Measurements from ENCODE around the gene PSKH1. TPM values are rescaled to one million over a fixed set of nuclear protein-coding genes. Genes with fewer than 3 reads are reported as not detected.

PSKH1 gene
- total RNA-seq, 2 experiments from 2014 or later: 10.0 to 11.7 TPM

DNA sequence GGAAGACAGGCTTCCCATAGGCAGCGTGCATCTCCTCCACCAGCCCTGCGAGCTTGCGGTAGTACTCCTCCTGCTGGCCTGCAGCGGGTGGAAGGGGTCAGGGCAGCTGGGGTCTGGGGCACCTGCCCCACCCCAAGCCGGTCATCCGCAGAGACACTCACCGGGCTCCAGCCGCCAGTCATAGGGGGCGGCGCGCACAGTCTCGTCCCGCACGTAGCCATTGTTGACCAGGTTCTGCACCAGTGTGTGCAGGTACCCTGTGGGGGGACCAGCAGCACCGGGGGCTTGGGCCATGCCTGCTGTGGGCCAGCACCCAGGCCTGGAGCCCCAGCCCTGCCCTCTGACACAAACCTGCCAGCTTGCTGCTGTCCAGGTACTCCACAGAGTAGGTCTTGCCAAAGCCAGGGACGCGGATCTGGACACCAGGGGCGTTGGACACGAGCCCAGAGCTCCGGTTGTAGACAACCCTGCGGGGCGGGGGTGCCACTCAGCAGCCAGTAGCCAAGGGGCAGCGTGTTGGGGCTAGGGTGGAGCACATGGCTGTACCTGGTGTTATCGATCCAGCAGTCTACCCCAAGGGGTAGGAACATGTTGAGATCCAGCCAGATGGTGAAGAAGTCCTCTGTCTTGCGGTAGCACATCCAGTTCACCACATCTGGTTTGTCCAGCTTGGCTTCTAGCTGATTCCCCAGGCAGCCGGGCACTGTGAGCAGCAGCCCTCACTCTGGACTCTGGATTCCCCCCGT is 49.6 kb downstream of the PSKH1 start:
- DNase-seq: no peak
- Mint-ChIP-seq H3K27me3 (no peaks in the 10 kb centered on the region), H3K27ac (no peak overlapping the region), H3K36me3 (no peaks in the 10 kb centered on the region), H3K9me3 (no peaks in the 10 kb centered on the region), H3K4me3 (no peak overlapping the region), H3K4me1 (ENCODE audit: low read depth) (peaks cover 23% of the 10 kb centered on the region)
- intact Hi-C loops (cut with micrococcal nuclease): no loop called here
- CTCF ChIA-PET: interaction anchor here (0.8 to 4.5 kb wide), 12 partner anchors 8 to 127 kb away, joined by 3 to 22 read pairs (median 6); partner anchors contain the start of gene NRN1L
- POLR2A ChIA-PET: interaction anchor here (1.0 kb wide), 1 partner anchor 10 kb away, joined by 4 read pairs; no protein-coding TSS in a partner anchor

DNA sequence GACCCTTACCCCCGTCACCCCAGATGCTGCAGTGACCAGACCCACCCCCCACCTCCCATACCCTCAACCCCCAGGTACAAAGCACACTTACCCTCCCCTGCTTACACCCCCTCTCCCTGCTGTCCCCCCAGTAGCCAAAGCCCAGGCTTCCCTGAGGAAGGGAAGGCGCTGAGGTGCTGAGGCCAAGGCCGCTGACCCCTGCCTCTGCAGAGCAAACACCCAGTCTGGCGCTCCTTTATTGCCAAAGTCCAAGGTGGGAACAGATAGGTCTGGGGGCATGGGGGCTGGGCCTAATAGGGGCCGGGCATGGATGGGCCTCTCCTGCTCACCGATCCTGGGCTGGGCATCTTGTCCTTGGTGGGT is 50.2 kb downstream of the PSKH1 start:
- Mint-ChIP-seq H3K4me1 (ENCODE audit: low read depth) (peaks cover 23% of the 10 kb centered on the region), H3K9me3 (no peaks in the 10 kb centered on the region), H3K27ac (no peak overlapping the region), H3K4me3 (no peak overlapping the region), H3K36me3 (no peaks in the 10 kb centered on the region), H3K27me3 (no peaks in the 10 kb centered on the region)
- intact Hi-C loops (cut with micrococcal nuclease): no loop called here
- no peak for DNase-seq
- ChIA-PET CTCF (interaction anchor here (0.8 to 4.5 kb wide), 5 partner anchors 15 to 127 kb away, joined by 3 to 22 read pairs (median 6); no protein-coding TSS in a partner anchor), POLR2A (no interaction called here)

DNA sequence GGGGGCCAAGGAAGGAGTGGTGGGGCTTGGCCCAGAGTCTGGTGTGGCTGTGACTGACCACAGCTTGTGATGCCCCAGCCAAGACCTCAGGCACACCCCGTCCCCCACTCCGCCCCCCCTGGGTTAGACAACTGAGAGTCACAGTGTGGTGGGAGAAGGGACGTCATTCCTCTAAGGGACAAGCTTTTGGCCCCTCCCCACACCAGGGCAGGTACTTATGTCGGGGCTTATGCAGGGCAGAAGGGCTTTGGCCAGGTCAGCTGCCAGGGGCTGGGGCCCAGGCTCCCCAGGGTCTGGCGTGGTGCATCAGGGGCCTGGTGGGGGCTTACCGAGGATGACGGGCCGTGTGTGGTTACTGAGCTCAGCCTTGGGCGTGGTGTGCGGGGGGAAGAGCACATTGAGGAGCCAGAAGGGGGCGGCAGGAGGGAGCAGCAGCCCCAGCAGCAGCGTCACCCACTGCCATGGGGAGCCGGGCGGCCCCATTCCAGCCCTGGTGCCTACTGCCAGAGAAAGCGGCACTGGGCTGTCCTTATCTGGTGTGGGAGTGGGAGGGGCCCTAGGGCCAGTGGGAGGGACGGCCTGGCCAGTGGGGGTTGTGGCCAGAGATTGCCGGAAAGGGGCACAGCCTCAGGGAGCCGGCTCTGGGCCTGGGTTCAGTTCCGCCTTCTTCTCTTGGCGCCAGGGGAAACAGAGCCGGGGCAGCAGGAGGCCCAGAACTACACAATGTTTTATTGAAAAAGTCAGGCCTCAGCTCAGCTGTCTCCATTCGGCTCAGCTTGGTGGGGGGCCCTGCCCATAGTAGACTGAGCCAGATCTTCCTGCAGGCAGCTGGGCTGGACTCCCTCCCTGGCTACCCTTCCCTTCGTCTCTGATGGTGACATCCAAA is 50.8 kb downstream of the PSKH1 start, which contains the start of gene LCAT:
Gene LCAT (minus strand): TSS at position 502 of the 886 bp plus-strand sequence. CDS start 19 bp downstream, at position 483.
- no peak for DNase-seq
- Mint-ChIP-seq H3K4me1 (ENCODE audit: low read depth) (peaks cover 23% of the 10 kb centered on the region), H3K4me3 (no peak within 1 kb of the TSS), H3K36me3 (peaks cover 1% of the 10 kb centered on the region), H3K27me3 (no peaks in the 10 kb centered on the region), H3K9me3 (no peaks in the 10 kb centered on the region), H3K27ac (no peak within 1 kb of the TSS)
- CTCF ChIA-PET: interaction anchor here (1.0 to 3.9 kb wide), 3 partner anchors 17 to 96 kb away, joined by 3 to 14 read pairs (median 6); no protein-coding TSS in a partner anchor
- intact Hi-C loops (cut with micrococcal nuclease): no loop called here
- POLR2A ChIA-PET: no interaction called here

DNA sequence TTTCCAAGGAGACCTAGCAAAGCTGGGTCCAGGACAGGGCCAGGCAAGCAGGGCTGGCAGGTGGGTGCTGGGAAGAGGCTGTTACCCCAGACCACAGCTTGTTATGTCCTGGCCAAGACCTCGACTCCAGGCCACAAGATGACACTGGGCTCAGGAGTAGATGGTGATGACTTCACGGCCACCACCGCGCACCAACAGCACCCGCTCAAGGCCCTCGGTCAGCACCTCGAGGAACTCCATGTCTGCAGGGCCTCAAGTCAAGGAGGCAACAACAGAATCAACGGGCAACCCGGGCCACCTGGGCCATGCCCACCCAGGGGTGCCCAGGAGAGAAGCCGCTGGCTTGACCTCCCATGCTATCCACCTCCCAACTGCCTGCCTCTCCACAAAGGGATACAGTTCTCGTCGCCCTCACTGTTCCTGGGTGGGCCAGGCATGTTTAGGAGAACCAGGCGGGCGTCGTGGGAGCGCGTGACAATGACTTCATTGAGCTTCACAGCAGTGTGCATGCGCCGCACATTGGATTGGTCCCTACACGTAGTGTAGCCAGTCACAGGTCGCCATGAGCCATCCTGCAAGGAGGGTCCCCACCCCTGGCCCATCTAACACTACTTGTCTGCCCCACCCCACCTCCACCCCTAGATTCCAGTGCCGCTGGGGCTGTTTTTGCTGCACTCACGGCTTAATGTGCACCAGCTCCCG is 51.8 kb downstream of the PSKH1 start:
- H3K27ac Mint-ChIP-seq: no peak overlapping the region
- no peaks in the 10 kb centered on the region for H3K9me3 Mint-ChIP-seq
- no peak overlapping the region for H3K4me3 Mint-ChIP-seq
- DNase-seq: no peak
- POLR2A ChIA-PET: no interaction called here
- CTCF ChIA-PET: interaction anchor here (1.0 kb wide), 1 partner anchor 62 kb away, joined by 3 read pairs; no protein-coding TSS in a partner anchor
- peaks cover 15% of the 10 kb centered on the region for H3K4me1 Mint-ChIP-seq (ENCODE audit: low read depth)
- H3K27me3 Mint-ChIP-seq: no peaks in the 10 kb centered on the region
- H3K36me3 Mint-ChIP-seq: peaks cover 1% of the 10 kb centered on the region
- intact Hi-C loops (cut with micrococcal nuclease): no loop called here

DNA sequence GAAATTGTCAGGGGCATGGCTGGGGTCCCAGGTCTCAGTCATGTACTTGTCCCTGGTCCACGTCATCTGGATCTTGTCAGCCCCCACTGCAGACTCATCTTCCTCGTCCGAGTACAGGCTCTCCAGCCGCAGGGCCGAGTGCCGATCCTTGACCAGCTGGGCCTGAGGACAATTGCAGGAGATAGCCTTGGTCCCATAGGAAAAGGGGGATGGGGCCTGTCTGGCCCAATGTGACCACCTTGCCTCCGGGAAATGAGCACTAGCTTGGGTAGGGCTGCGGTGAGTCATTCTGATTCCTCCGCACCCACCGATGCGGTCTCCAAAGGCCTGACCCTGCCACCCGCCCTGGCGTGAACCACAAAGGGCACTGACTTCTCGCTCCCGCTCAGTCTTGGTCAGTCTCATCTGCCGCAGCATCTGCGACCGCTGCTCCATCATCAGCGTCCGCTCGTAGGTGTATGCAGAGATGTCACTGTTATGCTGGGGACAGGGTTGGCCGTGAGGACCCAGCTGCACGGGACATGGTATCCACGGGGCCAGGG is 52.4 kb downstream of the PSKH1 start:
- Mint-ChIP-seq H3K27ac (no peak overlapping the region), H3K27me3 (no peaks in the 10 kb centered on the region), H3K4me3 (no peak overlapping the region), H3K4me1 (ENCODE audit: low read depth) (peaks cover 9% of the 10 kb centered on the region), H3K36me3 (peaks cover 1% of the 10 kb centered on the region), H3K9me3 (no peaks in the 10 kb centered on the region)
- ChIA-PET CTCF (interaction anchor here (1.0 kb wide), 1 partner anchor 62 kb away, joined by 3 read pairs; no protein-coding TSS in a partner anchor), POLR2A (no interaction called here)
- intact Hi-C loops (cut with micrococcal nuclease): no loop called here
- DNase-seq: no peak

DNA sequence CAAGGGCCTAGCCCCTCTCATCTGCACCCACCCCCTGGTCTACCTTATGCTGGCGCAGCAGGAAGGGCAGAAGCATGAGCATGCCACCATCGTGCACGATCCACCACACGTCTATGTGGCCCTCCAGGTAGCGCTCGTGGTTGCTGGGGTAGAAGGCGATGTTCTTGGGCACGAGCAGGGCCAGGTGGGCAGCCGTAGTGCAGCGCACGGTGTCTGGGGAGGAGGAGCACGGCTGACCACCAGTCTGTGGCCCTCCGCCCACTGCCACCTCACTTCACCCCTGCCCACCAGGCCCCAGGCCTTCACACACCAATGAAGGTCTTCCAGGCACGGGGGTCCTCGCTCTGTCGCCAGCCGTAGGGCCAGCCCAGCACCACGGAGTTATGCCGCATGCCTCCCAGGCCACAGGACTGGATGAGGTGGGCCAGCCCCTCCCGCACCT is 53.1 kb downstream of the PSKH1 start:
- CTCF ChIA-PET: interaction anchor here (1.0 kb wide), 1 partner anchor 63 kb away, joined by 3 read pairs; no protein-coding TSS in a partner anchor
- POLR2A ChIA-PET: interaction anchor here (0.7 kb wide), 1 partner anchor 9 kb away, joined by 3 read pairs; the partner anchor contains the start of gene PSMB10

DNA sequence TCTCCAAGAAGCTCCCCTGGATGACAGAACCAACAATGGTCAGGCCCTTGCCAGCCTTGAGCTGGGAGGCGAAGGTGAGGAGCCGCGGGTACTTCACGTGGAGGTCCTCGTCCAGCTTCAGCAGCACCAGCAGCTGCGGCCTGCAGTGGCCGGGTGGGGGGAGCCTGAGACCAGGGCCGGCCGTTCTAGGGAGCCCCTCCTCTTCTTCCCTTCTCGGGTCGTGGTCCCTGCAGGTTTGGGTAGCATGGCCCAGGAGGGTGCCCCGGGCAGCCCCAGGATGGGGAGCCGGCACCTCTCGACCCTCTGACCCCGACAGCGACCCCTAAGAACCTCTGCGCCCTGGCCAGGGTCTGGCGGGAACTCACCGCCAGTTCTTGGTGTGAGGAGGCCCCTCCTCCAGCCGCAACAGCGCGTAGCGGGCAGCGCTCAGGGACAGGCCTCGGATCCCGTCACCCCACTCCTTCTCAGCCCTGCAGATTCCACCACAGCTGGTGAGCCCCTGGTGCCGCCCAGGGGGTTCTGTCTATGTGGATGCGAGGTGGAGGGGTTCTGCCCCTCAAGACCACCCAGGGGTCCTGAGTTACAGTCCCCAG is 54.0 kb downstream of the PSKH1 start:
- Mint-ChIP-seq H3K36me3 (peaks cover 1% of the 10 kb centered on the region), H3K9me3 (no peaks in the 10 kb centered on the region), H3K27me3 (no peaks in the 10 kb centered on the region), H3K4me1 (ENCODE audit: low read depth) (peaks cover 2% of the 10 kb centered on the region), H3K27ac (no peak overlapping the region), H3K4me3 (no peak overlapping the region)
- no peak for DNase-seq
- ChIA-PET CTCF (no interaction called here), POLR2A (interaction anchor here (0.7 kb wide), 1 partner anchor 10 kb away, joined by 3 read pairs; the partner anchor contains the start of gene PSMB10)
- intact Hi-C loops (cut with micrococcal nuclease): no loop called here

More for the DNA sequence above, 53.1 kb downstream of the PSKH1 start:
- no peak for DNase-seq
- Mint-ChIP-seq H3K36me3 (peaks cover 1% of the 10 kb centered on the region), H3K4me1 (ENCODE audit: low read depth) (peaks cover 7% of the 10 kb centered on the region), H3K27me3 (no peaks in the 10 kb centered on the region), H3K4me3 (no peak overlapping the region), H3K27ac (no peak overlapping the region), H3K9me3 (no peaks in the 10 kb centered on the region)
- intact Hi-C loops (cut with micrococcal nuclease): no loop called here

DNA sequence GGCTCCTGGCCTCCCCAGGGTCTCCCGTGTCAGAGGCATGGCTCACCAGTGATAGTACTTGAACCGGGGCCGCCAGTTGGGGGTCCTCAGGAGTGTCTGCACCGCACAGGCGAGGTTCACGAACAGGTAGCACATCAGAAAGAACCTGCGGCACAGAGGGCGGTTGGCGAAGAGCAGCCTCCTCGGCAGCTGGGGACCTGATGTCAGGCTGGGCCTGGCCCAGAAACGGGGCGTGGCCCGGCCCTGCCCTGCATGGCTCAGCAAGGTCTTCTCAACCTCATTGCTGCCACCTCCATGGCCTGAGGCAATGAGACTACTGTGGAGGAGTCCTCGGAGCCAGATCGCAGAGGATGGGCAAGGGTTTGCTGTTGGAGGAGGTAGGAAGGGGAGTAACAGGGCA is 55.0 kb downstream of the PSKH1 start:
- Mint-ChIP-seq H3K4me1 (ENCODE audit: low read depth) (peaks cover 2% of the 10 kb centered on the region), H3K27me3 (no peaks in the 10 kb centered on the region), H3K36me3 (peaks cover 1% of the 10 kb centered on the region), H3K4me3 (no peak overlapping the region), H3K27ac (no peak overlapping the region), H3K9me3 (no peaks in the 10 kb centered on the region)
- intact Hi-C loops (cut with micrococcal nuclease): no loop called here
- CTCF ChIA-PET: interaction anchor here (0.9 kb wide), 1 partner anchor 131 kb away, joined by 3 read pairs; no protein-coding TSS in a partner anchor
- DNase-seq: no peak
- POLR2A ChIA-PET: no interaction called here

DNA sequence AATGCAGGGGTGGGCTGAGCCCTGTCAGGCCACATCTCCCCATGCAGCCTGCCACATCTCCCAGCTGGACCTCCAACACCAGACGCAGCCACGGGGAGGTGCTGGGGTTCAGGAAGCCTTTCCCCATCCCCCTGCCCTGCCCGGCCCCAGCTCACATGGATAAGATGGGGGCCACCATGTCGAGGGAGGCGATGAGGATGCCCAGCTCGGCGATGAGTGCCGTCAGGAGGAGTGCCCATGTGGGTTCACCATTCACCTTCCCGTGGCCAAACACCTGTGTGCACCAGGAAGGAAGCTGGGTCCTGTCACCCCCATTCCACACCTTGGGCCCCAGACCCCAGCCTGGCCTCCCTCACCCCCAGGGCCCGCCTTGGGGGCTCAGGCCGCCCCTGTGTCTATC is 56.6 kb downstream of the PSKH1 start:
- no peaks in the 10 kb centered on the region for H3K9me3 Mint-ChIP-seq
- H3K27me3 Mint-ChIP-seq: no peaks in the 10 kb centered on the region
- H3K36me3 Mint-ChIP-seq: peaks cover 1% of the 10 kb centered on the region
- no peak overlapping the region for H3K4me3 Mint-ChIP-seq
- peaks cover 2% of the 10 kb centered on the region for H3K4me1 Mint-ChIP-seq (ENCODE audit: low read depth)
- intact Hi-C loops (cut with micrococcal nuclease): no loop called here
- POLR2A ChIA-PET: no interaction called here
- no peak for DNase-seq
- H3K27ac Mint-ChIP-seq: no peak overlapping the region
- CTCF ChIA-PET: interaction anchor here (0.8 to 1.0 kb wide), 2 partner anchors 9 to 65 kb away, joined by 3 to 4 read pairs; partner anchors contain the start of gene NRN1L

DNA sequence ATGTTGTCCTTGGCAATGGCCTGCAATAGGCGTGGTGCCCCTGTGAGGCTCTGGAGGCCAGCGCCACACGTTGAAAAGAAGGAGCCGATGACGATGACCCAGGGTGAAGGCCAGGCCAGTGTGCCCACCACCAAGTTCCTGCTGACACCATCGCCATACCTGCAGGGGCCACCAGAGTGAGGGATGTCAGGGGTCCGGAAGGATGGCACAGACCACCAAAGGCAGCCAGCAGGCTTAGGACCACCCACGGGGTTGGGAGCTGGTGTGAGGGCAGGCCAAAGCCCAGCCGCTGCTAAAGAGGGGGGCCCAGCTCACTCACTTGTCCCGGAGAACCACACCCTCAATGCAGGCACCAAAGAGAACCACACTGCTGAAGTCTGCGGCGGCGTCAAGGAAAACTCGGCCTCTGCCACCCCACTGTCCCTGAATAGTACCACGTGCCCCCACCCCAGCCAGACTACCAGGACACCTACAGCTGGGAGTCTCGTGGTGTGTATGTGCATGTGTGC is 57.3 kb downstream of the PSKH1 start:
- Mint-ChIP-seq H3K4me3 (no peak overlapping the region), H3K4me1 (ENCODE audit: low read depth) (peaks cover 2% of the 10 kb centered on the region), H3K36me3 (peaks cover 1% of the 10 kb centered on the region), H3K9me3 (no peaks in the 10 kb centered on the region), H3K27me3 (no peaks in the 10 kb centered on the region), H3K27ac (no peak overlapping the region)
- CTCF ChIA-PET: interaction anchor here (1.0 to 1.5 kb wide), 2 partner anchors 9 to 10 kb away, joined by 4 to 5 read pairs; no protein-coding TSS in a partner anchor
- POLR2A ChIA-PET: no interaction called here
- intact Hi-C loops (cut with micrococcal nuclease): no loop called here
- no peak for DNase-seq

DNA sequence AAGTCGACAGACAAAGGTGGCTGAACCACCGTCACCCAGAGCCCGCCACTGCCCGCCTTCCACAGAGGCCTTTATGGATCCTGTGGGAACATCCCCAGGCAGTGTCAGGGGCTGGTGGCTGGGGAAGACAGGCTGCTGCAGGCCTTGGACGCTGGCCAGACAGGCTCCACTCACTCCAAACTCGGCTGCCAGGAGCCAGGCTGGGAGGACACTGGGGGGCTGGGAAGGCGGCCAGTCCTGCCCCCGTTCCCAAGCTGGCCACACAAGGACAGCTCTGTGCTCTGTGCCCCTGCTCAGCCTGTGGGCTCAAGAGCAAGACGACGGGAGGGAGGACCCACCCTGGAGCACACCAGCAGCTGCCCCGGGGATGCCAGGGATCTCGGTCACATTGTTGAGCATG is 58.4 kb downstream of the PSKH1 start:
- Mint-ChIP-seq H3K27ac (no peak overlapping the region), H3K9me3 (no peaks in the 10 kb centered on the region), H3K4me1 (ENCODE audit: low read depth) (peaks cover 2% of the 10 kb centered on the region), H3K4me3 (no peak overlapping the region), H3K27me3 (no peaks in the 10 kb centered on the region), H3K36me3 (peaks cover 1% of the 10 kb centered on the region)
- no peak for DNase-seq
- ChIA-PET POLR2A (no interaction called here), CTCF (interaction anchor here (0.9 to 1.5 kb wide), 3 partner anchors 10 to 89 kb away, joined by 3 to 5 read pairs (median 3); no protein-coding TSS in a partner anchor)
- intact Hi-C loops (cut with micrococcal nuclease): no loop called here

All from activated CD4-positive, alpha-beta memory T cell treated with anti-CD3 and anti-CD28 coated beads for 36 hours (primary cell).